ACC112 (cell line): Measurements from ENCODE around the gene TMPRSS7.

Source experiments
- H2AFZ ChIP-seq: fragments of 200-600 bp; sonication (generic); one replicate; pipeline ENCODE4 v1.6.0; 2017; ENCODE audit warnings: antibody characterized with exemption, low read length; ENCODE audit not compliant: unreplicated experiment
- H3K27ac ChIP-seq: fragments of 200-600 bp; sonication (generic); 2 replicates; pipeline ENCODE4 v1.5.1; 2014; ENCODE audit warnings: low read depth, mild to moderate bottlenecking, antibody characterized with exemption, low read length, moderate library complexity
- H3K27me3 ChIP-seq: fragments of 200-600 bp; sonication (generic); 2 replicates; pipeline ENCODE4 v1.6.1; 2014; ENCODE audit warnings: mild to moderate bottlenecking, antibody characterized with exemption, low read length, moderate library complexity, mixed read lengths; ENCODE audit not compliant: insufficient read depth
- H3K36me3 ChIP-seq: fragments of 200-600 bp; sonication (generic); 2 replicates; pipeline ENCODE4 v1.6.1; 2016; ENCODE audit warnings: mild to moderate bottlenecking, antibody characterized with exemption, low read length, moderate library complexity, mixed read lengths; ENCODE audit not compliant: insufficient read depth
- H3K4me1 ChIP-seq: fragments of 200-600 bp; sonication (generic); one replicate; pipeline ENCODE4 v1.6.1; 2016; ENCODE audit warnings: low read length, mixed read lengths; ENCODE audit not compliant: insufficient read depth, unreplicated experiment, control insufficient read depth
- H3K4me3 ChIP-seq: fragments of 200-600 bp; sonication (generic); 2 replicates; pipeline ENCODE4 v1.5.1; 2014; ENCODE audit warnings: mild to moderate bottlenecking, low read depth, low read length
- H3K79me2 ChIP-seq: fragments of 200-600 bp; sonication (generic); one replicate; pipeline ENCODE4 v1.6.0; 2016; ENCODE audit warnings: low read length; ENCODE audit not compliant: control insufficient read depth, unreplicated experiment, insufficient read depth

Gene TMPRSS7

GRCh38 chr3:112129925-112130637, 95.5 kb downstream of the TMPRSS7 start:
- peaks cover 4% of the 10 kb centered on the region for H3K4me1 ChIP-seq
- no peaks in the 10 kb centered on the region for H3K27me3 ChIP-seq
- no peak overlapping the region for H2AFZ ChIP-seq
- H3K4me3 ChIP-seq: no peak overlapping the region
- no peaks in the 10 kb centered on the region for H3K36me3 ChIP-seq
- H3K27ac ChIP-seq: no peak overlapping the region
- H3K79me2 ChIP-seq: no peaks in the 10 kb centered on the region

GRCh38 chr3:112130638-112130993, 96.1 kb downstream of the TMPRSS7 start:
- H3K4me1 ChIP-seq: peaks cover 4% of the 10 kb centered on the region
- no peaks in the 10 kb centered on the region for H3K36me3 ChIP-seq
- H3K27me3 ChIP-seq: no peaks in the 10 kb centered on the region
- no peak overlapping the region for H3K4me3 ChIP-seq
- no peaks in the 10 kb centered on the region for H3K79me2 ChIP-seq
- no peak overlapping the region for H3K27ac ChIP-seq
- H2AFZ ChIP-seq: no peak overlapping the region
